DMS153 treated with DMSO at 0.1 percent for 48 hours (cell line): ENCODE measurements around the gene JADE2.
"Not testable (repeated sequence)": the region's sequence is repeated elsewhere in the genome, so short reads cannot be mapped to it uniquely, and the experiment has no call there.

Experiments
- DNase-seq: peaks from one replicate; lab custom pipeline; 2025; ENCODE audit not compliant: unreplicated experiment; lab: John Stamatoyannopoulos, UW

The JADE2 gene

GRCh38 chr5:134524826-134525682, at the start of gene JADE2:
Gene JADE2 (plus strand): TSS chr5:134525670. CDS start chr5:134535858, 10,188 bp downstream.
- DNase-seq: peak; percentile 9

GRCh38 chr5:134477462-134478245, 47.8 kb upstream of the JADE2 start:
- DNase-seq: no peak

- DNase-seq: no peak
Measured at GRCh38 chr5:134479839-134480238, 45.6 kb upstream of the JADE2 start.

- no peak for DNase-seq
Measured at GRCh38 chr5:134489227-134489944, 36.1 kb upstream of the JADE2 start.

DNA sequence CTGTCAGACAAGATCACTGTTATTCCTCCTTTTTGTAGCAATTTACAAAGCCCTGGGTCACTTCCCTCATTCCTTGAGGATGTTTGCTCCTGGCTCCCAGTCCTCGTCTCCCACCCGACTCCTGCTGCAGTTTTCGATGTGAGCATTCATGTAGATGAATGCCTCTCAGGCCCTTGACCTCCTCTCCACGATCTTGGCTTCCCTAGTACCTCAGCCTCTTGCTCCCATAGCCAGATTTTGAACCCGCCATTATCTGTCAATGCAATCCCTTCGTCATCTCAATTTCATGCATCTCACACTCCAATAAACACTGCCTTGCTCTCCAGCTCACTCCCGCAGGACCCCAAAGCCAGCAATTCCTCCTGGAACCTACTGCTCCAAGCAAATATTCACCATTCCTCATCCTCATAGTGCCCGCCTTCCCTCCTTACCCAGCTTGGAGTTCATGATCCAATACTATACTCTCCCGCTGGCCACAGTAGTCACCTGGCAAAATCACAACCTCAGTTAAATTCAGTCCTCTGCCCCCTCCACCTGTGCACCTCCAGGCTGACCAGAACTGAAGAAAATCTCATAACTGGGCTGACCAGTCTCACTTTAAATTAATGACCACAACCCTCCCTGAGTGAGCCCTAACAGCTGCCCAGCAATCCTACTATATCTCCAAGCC, 35.1 kb upstream of the JADE2 start:
- no peak for DNase-seq

GRCh38 chr5:134490925-134491271, 34.6 kb upstream of the JADE2 start:
- DNase-seq: no peak

DNA sequence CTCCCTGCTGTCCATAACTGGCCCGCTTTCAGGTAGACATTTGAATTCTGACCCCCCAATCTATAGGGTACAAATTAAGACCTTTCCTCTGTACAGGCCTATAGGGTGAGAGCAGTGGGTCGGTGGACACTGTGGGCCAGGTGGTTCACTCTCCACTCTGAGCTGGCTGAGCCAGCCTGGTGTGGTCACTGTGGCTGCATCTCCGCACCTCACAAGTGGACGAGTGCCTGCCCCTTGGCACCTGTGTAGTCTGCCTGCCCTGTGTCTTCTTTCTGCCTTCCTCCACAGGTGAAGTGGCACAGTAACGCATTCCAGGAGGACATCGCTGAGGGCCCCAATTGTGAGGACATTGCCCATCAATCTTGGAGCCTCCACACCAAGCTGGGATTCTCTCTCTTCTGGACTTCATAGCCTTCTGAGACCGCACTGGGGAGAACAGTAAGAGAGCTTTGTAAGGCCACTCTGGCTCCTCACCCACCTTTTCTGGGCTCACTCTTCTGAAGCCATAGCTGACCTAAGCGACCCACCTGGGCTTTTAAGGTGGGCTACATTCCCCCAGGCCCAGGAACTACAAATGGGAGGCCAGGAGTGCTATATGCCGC, 33.5 kb upstream of the JADE2 start:
- no peak for DNase-seq

- DNase-seq: no peak
Measured at GRCh38 chr5:134492568-134492967, 32.9 kb upstream of the JADE2 start.

DNA sequence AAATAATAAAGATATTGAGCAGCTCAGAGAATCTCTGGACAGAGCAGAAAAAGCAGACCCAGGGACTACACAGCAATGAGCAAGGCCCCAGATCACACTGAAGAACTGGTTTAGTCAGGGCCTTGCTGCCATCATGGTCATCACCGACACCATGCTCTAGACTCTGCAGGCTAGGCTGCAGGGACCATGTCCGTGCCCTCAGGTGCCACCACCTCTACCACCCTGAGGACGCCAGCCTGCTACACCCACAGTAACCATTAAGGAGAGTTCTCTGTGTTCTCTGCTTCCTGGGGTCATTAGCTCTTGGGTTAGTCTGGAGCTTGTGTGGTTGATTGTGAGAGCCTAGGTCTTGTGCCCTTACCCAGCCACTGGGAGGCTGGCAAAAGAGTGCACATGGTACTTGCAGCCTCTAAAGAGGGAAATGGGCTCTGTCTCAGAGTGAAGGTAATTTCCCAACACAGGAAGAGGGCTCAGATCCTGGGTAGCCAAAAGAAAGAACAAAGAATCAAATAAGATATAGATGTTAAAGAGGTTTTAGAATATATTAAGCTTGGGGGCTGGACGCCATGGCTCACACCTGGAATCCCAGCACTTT, 31.9 kb upstream of the JADE2 start:
- no peak for DNase-seq

GRCh38 chr5:134494780-134495179, 30.7 kb upstream of the JADE2 start:
- no peak for DNase-seq

DNA sequence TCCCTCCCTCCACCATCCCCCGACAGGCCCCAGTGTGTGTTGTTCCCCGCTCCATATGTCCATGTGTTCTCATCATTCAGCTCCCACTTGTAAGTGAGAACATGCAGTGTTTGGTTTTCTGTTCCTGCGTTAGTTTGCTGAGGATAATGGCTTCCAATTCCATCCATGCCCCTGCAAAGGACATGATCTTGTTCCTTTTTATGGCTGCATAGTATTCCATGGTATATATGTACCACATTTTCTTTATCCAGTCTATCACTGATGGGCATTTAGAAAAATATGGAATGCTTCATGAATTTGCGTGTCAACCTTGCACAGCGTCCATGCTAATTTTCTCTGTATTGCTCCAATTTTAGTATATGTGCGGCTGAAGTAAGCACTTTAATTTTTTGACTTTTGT, 25.6 kb upstream of the JADE2 start:
- DNase-seq: not testable (repeated sequence)

GRCh38 chr5:134500699-134501430, 24.6 kb upstream of the JADE2 start:
- DNase-seq: no peak

- DNase-seq: no peak
Measured at GRCh38 chr5:134502259-134502658, 23.2 kb upstream of the JADE2 start.

DNA sequence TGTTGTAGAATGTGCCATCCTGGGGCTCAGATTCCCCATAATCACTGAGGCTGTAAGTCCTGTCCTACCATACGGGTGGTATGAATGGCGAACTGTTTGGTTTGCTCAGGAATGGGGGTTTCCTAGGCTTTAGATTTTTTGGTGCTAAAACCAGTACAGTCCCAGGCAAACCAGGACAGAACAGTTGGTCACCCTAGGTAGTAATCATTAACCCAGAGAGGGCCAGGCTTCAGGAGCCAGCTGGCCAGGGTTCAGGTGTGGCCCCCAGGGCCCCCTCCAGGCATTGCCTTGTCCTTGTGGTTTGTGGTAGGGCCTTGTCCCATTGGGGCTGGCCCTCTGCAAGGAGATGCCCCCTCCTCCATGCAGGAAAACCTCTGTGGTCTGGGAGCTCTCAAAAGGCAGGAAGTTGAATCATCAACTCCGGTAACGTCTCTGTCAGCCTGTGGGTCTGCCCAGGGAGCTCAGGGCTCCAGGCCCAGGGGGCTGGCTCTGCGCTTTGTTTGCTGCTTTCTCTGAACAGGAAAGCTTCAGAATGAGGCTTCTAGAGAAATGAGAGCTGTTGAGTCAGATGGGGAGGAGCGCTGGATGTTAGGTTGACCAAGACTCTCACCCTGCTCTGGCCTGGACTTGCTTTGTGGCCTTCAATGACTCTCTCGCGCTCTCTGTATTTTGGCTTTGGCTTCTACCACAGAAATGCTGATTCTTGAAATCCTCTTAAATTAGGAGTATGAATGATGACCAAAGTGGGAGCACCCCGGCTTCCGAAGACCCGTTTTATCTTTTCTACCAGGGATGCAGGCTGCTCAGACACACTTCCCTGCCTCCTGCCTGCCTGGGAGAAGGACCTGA, 22.2 kb upstream of the JADE2 start:
- peak; percentile 2 for DNase-seq

GRCh38 chr5:134503937-134504437, 21.5 kb upstream of the JADE2 start:
- DNase-seq: no peak

DNA sequence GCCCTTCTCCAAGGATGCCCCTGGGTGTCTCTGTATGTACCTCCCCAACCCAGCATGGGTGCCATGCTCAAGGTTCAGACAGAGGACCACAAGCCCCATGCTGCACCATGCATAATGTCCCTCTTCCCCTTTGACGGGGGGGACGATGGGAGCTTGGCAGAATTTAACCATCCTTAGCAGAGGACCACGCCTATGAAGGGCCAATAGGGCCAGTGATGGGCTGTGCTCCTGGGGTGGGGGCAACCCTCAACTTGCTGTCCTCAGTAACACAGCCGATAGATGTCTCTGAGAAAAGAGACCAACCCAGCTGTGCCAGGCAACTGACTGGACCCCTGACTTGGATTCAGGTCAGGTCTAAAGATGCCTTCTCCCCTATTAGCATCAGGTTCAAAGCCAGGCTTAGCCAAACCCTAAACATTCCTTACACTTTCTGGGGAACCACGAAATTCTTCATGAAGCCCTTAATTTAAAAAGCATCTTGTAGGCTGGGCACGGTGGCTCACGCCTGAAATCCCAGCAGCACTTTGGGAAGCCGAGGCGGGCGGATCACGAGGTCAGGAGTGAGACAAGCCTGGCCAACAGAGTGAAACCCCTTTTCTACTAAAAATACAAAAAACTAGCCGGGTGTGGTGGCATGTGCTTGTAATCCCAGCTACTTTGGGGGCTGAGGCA, 20.7 kb upstream of the JADE2 start:
- DNase-seq: no peak

DNA sequence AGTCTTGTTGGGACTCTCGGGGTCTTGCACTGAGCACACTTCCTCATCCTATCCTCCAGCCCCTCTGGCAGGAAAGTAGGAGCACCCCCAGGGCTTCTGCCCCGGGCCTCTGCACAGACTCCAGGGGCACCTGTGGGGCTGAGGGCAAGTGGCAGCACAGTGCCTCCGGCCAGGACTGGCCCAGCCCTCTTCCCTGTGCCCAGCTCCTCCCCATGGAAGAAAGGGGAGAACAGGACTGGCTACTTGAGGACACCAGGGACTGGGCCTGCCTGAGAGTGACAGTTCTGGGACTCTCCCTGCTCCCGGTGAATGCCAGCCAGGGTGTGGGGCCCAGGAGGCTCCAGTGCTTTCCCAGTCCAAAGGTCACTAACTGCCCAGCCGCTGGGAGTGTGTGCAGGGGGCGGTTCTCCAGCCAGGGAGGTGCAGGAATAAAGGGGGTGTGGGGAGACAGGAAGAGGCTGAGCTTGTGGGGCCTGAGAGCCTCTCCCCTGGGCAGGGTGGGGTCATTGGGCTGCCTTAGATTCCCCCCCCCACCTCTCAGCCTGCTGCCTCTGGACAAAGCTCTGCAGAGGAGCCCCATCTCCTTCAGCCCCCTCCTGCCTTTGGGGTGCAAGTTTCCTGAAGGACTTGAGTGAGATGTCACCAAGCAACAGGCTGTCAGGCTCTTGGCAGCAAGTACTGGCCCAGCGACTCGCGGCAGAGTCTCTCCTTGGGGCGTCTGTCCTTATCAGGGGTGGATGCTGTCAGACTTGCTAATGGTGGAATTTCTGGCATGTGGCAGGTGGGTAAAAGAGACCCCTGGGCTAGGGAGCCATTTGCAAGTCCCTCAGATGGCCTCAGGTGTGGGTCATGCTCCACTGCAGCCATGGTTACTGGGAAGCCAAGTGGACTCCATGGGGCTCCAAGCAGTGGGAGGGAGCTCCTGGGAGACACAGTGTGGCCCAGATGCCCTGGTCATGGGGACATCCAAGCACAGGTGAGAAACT, 19.1 kb upstream of the JADE2 start:
- DNase-seq: no peak
